Posterior vena cava (tissue), 2 donors: Measurements from ENCODE around the gene KCNQ4. TPM values are rescaled to one million over a fixed set of nuclear protein-coding genes. Genes with fewer than 3 reads are reported as not detected.

Source experiments
- microRNA-seq, 2 donors: library from miRNA; unstranded; fragments of <30 nt; microRNA quantifications; one replicate each; pipeline ENCODE4 v1.2.0, GENCODE V29; 2020 to 2021; ENCODE audit warnings: borderline microRNAs expressed in 2 of 2
- total RNA-seq, 2 donors: library from RNA; stranded (reverse); fragmentation: NEBNext Ultra II Directional; extraction: Animal tissue kit (Norgen Biotek cat#: 25700); gene quantifications; one replicate each; pipeline ENCODE4 v1.2.1, GENCODE V29; 2021
- donor health status: DM: yes; HTN: yes; CAD: no.
- donor health status: DM: yes; HTN: yes; CAD: no.

Gene KCNQ4
- total RNA-seq, 2 donors from 2014 or later = 10.3 to 11.4 TPM

Small RNA genes lying within 50 kb of the gene (microRNA-seq; reads per million reads assigned to microRNA genes)
- gene MIR30C1 = 27.9 to 38.7 reads per million in 2 donors
- 3,032 to 4,211 reads per million in 2 donors for gene MIR30E

Other genes with a start within 250 kb of the KCNQ4 start
- gene RIMS3, start 118.1 kb upstream of the KCNQ4 start, total RNA-seq = 10 to 100 TPM in 1 of 2 donors, 1 to 10 TPM in 1; 8.2 to 11.2 TPM
- gene NFYC, start 92.1 kb upstream of the KCNQ4 start, total RNA-seq = 10 to 100 TPM; 33.5 to 44.8 TPM
- 1 to 10 TPM; 8.3 to 9.5 TPM for gene CITED4, start 78.6 kb downstream of the KCNQ4 start, total RNA-seq
- 10 to 100 TPM; 37.7 to 39.1 TPM for gene CTPS1, start 195.9 kb downstream of the KCNQ4 start, total RNA-seq
- gene SLFNL1, start 237.9 kb downstream of the KCNQ4 start, total RNA-seq = under 1 TPM; 0.14 to 0.38 TPM